Progenitor cell of endocrine pancreas (in vitro differentiated cells): ENCODE data around the gene RAB36. TPM values are rescaled to one million over a fixed set of nuclear protein-coding genes. Genes with fewer than 3 reads are reported as not detected.

Experiments used
- DNase-seq: peaks from one replicate; pipeline ENCODE4 v3.0.0; 2021; ENCODE audit warnings: low spot score; ENCODE audit not compliant: unreplicated experiment
- H3K27ac Mint-ChIP-seq: 2 replicates; pipeline ENCODE4 v1.8.0; 2021; ENCODE audit warnings: mild to moderate bottlenecking, moderate library complexity, mixed read lengths
- H3K27me3 Mint-ChIP-seq: 2 replicates; pipeline ENCODE4 v1.8.0; 2021; ENCODE audit warnings: mixed read lengths
- H3K36me3 Mint-ChIP-seq: 2 replicates; pipeline ENCODE4 v1.8.0; 2022; ENCODE audit warnings: mixed read lengths; ENCODE audit not compliant: insufficient read depth
- H3K4me1 Mint-ChIP-seq: 2 replicates; pipeline ENCODE4 v1.8.0; 2021; ENCODE audit warnings: low read depth, mixed read lengths
- H3K4me3 Mint-ChIP-seq: 2 replicates; pipeline ENCODE4 v1.8.0; 2021; ENCODE audit warnings: low read depth, mild to moderate bottlenecking, moderate library complexity, mixed read lengths
- H3K9me3 Mint-ChIP-seq: 2 replicates; pipeline ENCODE4 v1.8.0; 2021; ENCODE audit warnings: low read depth, mixed read lengths
- total RNA-seq: library from RNA; stranded (reverse); gene quantifications from 2 replicates; pipeline ENCODE4 v1.2.1, GENCODE V29; 2021
- TF ChIP-seq, protein P1 (sequence below): fragments of 200-600 bp; sonication (generic); IDR thresholded peaks from one replicate; pipeline ENCODE4 v1.5.0; 2021; ENCODE audit warnings: antibody characterized with exemption, mild to moderate bottlenecking; ENCODE audit not compliant: unreplicated experiment

The RAB36 gene
- total RNA-seq, 1 donor from 2014 or later: 10.3 TPM

DNA sequence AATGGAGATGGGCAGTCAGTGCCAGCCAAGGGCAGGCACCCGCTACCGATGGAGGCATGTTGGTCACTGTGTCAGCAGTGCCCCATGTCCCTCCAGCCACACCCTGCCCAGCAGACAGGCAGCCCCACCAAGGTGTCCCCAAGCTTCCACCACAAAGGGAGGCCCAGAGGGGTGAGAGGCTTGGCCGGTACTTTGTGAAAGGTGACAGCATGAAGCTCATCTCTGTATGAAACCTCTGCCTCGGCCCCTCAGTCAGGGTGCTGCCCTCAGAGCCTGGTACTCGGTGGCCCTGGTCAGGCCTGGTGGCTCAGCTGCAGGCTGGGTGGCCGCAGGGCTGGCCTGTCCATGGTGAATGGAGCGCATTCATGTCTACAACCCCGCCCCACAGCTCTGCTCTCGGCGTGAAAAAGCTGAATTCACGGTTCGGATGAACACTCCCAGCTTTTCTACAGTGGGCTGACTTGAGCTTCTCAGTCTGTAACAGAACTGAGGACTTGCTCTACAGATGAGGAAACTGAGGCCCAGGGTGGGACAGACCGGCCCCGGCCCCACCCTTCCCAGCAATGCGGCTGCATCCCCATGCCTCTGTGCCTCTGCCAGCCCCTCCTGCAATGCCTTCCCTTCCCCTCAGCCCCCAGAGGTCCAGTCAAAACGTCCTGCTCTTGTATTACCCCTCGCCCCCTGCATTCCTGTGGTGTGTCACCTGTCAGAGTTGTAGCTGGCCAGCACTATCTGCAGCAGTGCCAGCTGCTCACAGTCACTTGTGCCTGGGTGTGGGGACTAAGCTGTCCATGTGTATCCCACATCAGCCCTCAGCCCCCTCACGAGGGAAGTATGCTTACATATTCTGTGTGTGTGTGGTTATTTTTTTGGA is 31.2 kb upstream of the RAB36 start:
- Mint-ChIP-seq H3K9me3 (no peaks in the 10 kb centered on the region), H3K4me1 (no peaks in the 10 kb centered on the region), H3K36me3 (no peaks in the 10 kb centered on the region), H3K27ac (no peak overlapping the region), H3K4me3 (no peak overlapping the region), H3K27me3 (no peaks in the 10 kb centered on the region)
- TF ChIP-seq, protein P1, sequence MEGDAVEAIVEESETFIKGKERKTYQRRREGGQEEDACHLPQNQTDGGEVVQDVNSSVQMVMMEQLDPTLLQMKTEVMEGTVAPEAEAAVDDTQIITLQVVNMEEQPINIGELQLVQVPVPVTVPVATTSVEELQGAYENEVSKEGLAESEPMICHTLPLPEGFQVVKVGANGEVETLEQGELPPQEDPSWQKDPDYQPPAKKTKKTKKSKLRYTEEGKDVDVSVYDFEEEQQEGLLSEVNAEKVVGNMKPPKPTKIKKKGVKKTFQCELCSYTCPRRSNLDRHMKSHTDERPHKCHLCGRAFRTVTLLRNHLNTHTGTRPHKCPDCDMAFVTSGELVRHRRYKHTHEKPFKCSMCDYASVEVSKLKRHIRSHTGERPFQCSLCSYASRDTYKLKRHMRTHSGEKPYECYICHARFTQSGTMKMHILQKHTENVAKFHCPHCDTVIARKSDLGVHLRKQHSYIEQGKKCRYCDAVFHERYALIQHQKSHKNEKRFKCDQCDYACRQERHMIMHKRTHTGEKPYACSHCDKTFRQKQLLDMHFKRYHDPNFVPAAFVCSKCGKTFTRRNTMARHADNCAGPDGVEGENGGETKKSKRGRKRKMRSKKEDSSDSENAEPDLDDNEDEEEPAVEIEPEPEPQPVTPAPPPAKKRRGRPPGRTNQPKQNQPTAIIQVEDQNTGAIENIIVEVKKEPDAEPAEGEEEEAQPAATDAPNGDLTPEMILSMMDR: no peak
- DNase-seq: no peak

DNA sequence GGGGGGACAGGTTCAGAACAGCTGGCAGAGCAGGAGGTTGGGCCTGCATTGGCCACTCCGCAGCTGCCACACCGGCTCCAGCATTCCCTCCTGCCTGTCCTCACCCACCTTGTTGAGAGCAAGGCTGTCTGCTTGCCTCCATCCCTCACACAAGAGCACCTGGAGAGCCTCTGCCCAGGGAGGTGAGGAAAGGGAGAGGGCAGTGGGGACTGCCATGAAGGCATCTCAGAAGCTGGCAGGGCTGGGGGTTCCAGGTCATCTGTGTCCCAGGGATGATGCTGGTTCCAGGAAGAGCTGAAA is 30.6 kb upstream of the RAB36 start:
- H3K9me3 Mint-ChIP-seq: no peaks in the 10 kb centered on the region
- H3K27me3 Mint-ChIP-seq: no peaks in the 10 kb centered on the region
- H3K36me3 Mint-ChIP-seq: no peaks in the 10 kb centered on the region
- TF ChIP-seq, protein P1: no peak
- H3K27ac Mint-ChIP-seq: no peak overlapping the region
- H3K4me1 Mint-ChIP-seq: no peaks in the 10 kb centered on the region
- no peak for DNase-seq
- H3K4me3 Mint-ChIP-seq: no peak overlapping the region

DNA sequence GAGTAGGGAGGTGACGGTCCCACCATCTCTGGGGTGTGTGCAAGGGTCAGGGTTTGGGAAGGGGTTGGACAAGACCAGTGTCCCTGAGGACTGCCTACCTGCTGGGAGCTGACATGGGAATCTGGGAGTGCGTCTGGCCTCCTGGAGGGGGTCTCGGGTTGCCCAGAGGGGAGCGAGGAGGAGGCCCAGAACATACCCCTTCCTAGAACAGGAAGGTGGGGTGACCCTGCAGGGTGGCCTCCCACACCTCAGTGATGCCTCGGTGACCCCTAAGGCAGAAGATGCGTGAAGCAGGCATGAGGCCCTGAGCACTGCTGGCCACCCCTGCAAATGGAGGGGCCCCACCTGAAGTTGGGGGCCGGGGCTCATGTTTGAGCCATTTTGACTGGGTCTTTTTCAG is 29.9 kb upstream of the RAB36 start:
- Mint-ChIP-seq H3K4me3 (no peak overlapping the region), H3K9me3 (no peaks in the 10 kb centered on the region), H3K27ac (no peak overlapping the region), H3K4me1 (no peaks in the 10 kb centered on the region), H3K36me3 (no peaks in the 10 kb centered on the region), H3K27me3 (no peaks in the 10 kb centered on the region)
- TF ChIP-seq, protein P1: no peak
- DNase-seq: no peak

DNA sequence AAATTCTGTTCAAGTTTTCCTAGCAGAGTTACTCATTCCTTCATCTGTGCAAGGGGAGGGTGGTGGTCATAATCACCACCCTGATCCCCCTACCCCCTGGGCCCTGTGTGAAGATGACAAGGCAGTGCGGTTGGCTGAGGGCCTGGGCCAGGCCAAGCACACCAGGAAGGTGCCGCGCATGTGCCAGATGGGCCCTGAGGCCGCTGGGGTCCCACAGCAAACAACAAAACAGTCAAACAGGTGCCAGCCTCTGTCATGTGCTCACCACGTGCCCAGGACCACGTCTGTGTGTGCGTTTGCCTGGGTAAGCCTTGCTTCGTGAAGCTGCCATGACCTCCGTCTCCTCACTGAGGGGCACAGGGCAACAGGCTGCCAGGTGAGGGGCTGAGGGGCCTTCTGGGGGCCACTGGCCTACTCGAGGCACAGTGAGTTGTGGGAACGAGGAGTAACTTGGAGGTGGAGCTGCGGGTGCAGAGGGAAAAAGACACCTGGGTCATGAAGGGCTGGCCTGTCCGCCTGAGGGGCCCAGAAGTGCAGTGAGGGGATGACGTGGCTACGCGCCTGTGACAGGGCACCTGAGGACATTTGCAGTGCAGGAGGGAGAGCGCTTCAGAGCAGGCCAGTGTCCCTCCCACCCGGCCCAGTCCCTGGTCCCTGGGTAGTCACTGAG is 29.3 kb upstream of the RAB36 start:
- no peaks in the 10 kb centered on the region for H3K36me3 Mint-ChIP-seq
- no peak for DNase-seq
- no peaks in the 10 kb centered on the region for H3K9me3 Mint-ChIP-seq
- no peak overlapping the region for H3K4me3 Mint-ChIP-seq
- H3K27me3 Mint-ChIP-seq: no peaks in the 10 kb centered on the region
- H3K4me1 Mint-ChIP-seq: no peaks in the 10 kb centered on the region
- H3K27ac Mint-ChIP-seq: no peak overlapping the region
- TF ChIP-seq, protein P1: no peak

DNA sequence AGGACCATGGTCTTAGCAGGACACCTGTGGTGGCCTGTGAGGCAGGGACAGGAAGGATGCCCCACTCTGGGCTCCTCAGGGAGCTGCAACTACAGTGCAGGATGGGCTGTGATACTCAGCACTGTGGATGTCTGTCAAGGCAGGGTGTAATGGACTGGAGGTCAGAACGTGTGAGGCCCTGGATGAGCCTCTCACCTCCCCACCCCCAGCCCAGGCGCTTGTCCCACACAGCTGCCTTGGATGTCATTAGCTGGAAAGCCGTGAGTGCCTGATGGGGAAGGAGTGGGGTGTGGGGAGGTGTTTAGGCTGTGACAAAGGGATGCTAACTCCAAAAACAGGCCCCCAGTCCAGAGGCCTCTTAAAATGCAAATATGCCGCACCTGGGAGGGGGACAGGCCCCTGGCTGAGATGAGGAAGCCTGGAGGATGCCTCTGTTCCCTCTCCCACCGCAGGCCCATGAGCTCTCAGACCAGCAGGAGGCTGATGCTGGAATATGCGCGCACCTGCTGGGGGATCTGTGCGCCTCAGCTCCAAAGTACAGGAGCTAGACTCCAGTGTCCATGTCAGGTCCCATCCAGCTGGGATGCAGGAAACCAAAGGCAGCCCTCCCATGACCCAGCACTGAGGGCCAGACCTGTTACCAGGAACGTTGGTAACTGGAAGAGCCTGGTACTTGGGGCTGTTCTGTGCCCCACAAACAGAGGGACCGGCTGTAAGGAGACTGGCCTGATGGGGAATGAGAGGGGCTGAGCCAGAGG is 28.6 kb upstream of the RAB36 start:
- Mint-ChIP-seq H3K4me3 (no peak overlapping the region), H3K9me3 (no peaks in the 10 kb centered on the region), H3K27me3 (no peaks in the 10 kb centered on the region), H3K4me1 (no peaks in the 10 kb centered on the region), H3K36me3 (no peaks in the 10 kb centered on the region), H3K27ac (no peak overlapping the region)
- TF ChIP-seq, protein P1: no peak
- no peak for DNase-seq
